Measurements from ENCODE around the gene FOSL1. TPM values are rescaled to one million over a fixed set of nuclear protein-coding genes. Genes with fewer than 3 reads are reported as not detected.
A peak's percentile ranks its signal among the peaks of the same experiment; 100 is the strongest.

The FOSL1 gene
- total and polyA plus RNA-seq, 2 of the 13 experiments (the other 11 are each of a cell fraction or from before 2014, with no cell fraction given), result 4.0 to 4.1 TPM

GRCh38 chr11:65857853-65858680 is 42.1 kb downstream of the FOSL1 start, which contains the start of gene CFL1 (continued):
- TF ChIP-seq MTERF4 (CRISPR knock-in tag; IDR thresholded peaks at IDR 0.05) (no peak; the same call in 1 of the 2 replicates), MXD3 (CRISPR knock-in tag; IDR thresholded peaks at IDR 0.05) (no peak), IKZF4 (CRISPR knock-in tag; IDR thresholded peaks at IDR 0.05; ENCODE audit: borderline replicate concordance, low read depth, not compliant biosample characterization) (peak; percentile 84), GATA4 (IDR thresholded peaks at IDR 0.05; ENCODE audit: borderline replicate concordance, low read depth) (peak; percentile 83; the same call in 1 of the 2 replicates), ZNF720 (CRISPR knock-in tag; IDR thresholded peaks at IDR 0.05) (no peak), HDAC1 (CRISPR knock-in tag; IDR thresholded peaks at IDR 0.05) (peak; percentile 65), PAXIP1 (CRISPR knock-in tag; conservative IDR thresholded peaks at IDR 0.05) (peak; percentile 47; the same call in 1 of the 2 replicates), SMAD1 (CRISPR knock-in tag; IDR thresholded peaks at IDR 0.05; ENCODE audit: borderline replicate concordance, low read depth) (0 out of 2 replicates have a peak, but pooled peaks have one; percentile 78), SP1 (IDR thresholded peaks at IDR 0.05) (no peak), SP1 (CRISPR knock-in tag; IDR thresholded peaks at IDR 0.05) (peak; percentile 59; the same call in 1 of the 2 replicates), ZFP91 (CRISPR knock-in tag; IDR thresholded peaks at IDR 0.05; ENCODE audit: borderline replicate concordance) (peak; percentile 65), ZNF276 (CRISPR knock-in tag; IDR thresholded peaks at IDR 0.05; ENCODE audit: low read depth) (0 out of 2 replicates have a peak, but pooled peaks have one; percentile 45), TBL1XR1 (IDR thresholded peaks at IDR 0.05; ENCODE audit: borderline replicate concordance, low read length, partially characterized antibody) (peak; percentile 55), ZNF672 (CRISPR knock-in tag; IDR thresholded peaks at IDR 0.05) (no peak), PITX1 (CRISPR knock-in tag; IDR thresholded peaks at IDR 0.05) (no peak; the same call in 1 of the 2 replicates), RFX3 (CRISPR knock-in tag; IDR thresholded peaks at IDR 0.05) (no peak), KLF6 (CRISPR knock-in tag; IDR thresholded peaks at IDR 0.05) (peak; percentile 92), ZNF329 (CRISPR knock-in tag; IDR thresholded peaks at IDR 0.05; ENCODE audit: low read depth) (0 out of 2 replicates have a peak, but pooled peaks have one; percentile 66)
